ENCODE results near the gene SLC25A24. TPM values are rescaled to one million over a fixed set of nuclear protein-coding genes. Genes with fewer than 3 reads are reported as not detected.

SLC25A24 gene
- total RNA-seq, 1 experiment from 2014 or later = 33.1 TPM

DNA sequence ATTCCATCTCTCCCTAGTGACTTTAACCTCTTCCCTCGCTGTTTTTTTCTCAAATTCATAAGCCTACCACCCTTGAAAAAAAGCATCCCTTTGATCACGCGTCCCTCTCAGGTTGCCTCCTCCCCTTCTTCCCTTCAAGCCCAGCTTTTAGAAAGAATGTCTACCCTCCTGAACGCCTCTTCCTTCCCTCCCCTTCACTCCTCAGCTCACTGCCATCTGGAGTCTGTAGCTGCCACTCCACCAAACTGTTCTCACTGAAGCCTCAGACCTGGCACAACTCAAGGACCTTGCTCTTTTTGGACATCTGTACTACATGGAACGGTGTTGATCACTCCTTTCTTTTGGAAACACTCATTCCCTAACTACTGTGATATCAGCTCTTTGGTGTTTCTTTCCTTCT lies 80.6 kb downstream of the SLC25A24 start:
- no peak for DNase-seq (ENCODE audit: low read depth)
- in situ Hi-C loops (cut with HindIII; ENCODE audit: low pct_unique_long_range_greater_than_20kb, low sequenced_read_pairs) = no loop called here

GRCh38 chr1:108117945-108118902 lies 81.9 kb downstream of the SLC25A24 start:
- in situ Hi-C loops (cut with HindIII; ENCODE audit: low pct_unique_long_range_greater_than_20kb, low sequenced_read_pairs) = no loop called here
- no peak for DNase-seq (ENCODE audit: low read depth)

GRCh38 chr1:108117237-108117636 lies 82.9 kb downstream of the SLC25A24 start:
- DNase-seq (ENCODE audit: low read depth) = no peak
- in situ Hi-C loops (cut with HindIII; ENCODE audit: low pct_unique_long_range_greater_than_20kb, low sequenced_read_pairs) = no loop called here

DNA sequence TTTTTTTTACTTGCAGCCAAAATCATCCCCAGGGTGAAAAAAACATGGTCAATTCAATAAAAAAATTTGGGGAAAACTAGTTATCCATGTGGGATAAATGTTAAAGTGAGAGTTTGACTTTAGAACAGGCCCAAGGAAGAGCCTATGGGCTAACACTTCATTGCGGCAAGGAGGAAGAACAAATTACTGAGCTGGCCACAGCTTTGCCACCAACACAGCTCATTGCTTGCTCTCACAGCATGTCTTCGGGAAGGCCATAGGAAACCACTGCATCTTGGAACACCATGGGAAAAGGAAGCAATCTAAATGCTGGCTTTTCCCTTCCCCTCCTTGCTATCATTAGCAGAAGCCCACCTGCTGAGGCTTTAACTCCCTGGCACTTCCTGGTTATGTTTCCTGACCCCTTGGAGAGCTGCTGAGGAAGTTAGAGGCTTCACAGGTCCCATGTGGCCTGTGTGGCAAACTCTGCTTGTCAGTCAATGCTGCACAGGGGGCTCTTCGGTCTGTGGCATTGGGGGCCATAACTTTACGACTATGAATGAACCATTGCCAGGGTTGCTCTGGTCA lies 86.0 kb downstream of the SLC25A24 start:
- DNase-seq (ENCODE audit: low read depth) = no peak
- in situ Hi-C loops (cut with HindIII; ENCODE audit: low pct_unique_long_range_greater_than_20kb, low sequenced_read_pairs) = no loop called here

DNA sequence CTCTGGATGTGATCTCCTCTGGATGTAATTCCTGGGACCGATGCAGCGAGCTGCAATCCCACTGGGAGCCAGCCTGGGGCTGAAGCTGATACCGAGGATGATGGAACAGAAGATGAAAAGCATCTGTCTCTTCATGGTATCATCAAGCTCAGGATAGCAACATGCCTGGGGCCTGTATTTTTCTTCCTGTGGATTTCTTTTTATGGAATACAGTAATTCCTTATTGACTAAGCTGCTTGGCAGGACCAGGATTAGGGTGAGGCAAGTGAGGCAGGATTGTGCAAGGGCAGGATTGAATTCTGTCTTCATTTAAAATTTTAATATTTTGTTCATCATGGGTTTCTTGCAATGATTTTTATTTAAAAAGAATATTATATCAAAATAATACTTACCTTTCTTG lies 86.6 kb downstream of the SLC25A24 start:
- no peak for DNase-seq (ENCODE audit: low read depth)
- in situ Hi-C loops (cut with HindIII; ENCODE audit: low pct_unique_long_range_greater_than_20kb, low sequenced_read_pairs) = no loop called here

DNA sequence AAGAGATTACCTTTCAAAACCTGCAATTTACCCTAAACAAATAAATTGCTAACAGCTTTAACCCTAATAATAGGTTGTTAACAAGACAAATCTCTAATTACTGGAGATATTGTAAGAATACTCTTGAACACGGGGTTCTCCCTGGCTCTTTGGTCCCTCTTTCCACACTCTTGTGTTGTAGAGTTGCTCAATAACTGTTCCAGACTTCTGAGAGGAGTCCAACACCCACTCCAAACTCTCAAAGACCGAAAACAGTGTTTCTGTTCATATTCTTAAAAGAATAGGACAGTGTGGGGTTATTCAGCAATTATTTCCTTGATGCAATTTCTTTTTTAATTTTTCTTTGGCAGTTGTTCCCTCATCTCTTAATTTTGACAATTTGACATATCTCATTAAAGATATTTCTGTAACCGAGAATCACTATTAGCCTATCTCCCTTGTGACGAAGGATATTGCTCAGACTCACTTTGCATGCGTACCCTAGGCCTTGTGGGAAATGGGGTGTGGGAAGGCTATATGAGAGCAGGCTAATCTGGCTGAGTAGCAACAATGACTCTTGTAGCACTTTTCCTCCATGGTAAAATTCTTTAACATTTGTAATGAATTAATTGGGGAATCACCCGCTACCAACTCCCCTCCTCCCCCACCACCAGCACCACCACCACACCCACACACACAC lies 90.7 kb downstream of the SLC25A24 start:
- in situ Hi-C loops (cut with HindIII; ENCODE audit: low pct_unique_long_range_greater_than_20kb, low sequenced_read_pairs) = no loop called here
- no peak for DNase-seq (ENCODE audit: low read depth)

DNA sequence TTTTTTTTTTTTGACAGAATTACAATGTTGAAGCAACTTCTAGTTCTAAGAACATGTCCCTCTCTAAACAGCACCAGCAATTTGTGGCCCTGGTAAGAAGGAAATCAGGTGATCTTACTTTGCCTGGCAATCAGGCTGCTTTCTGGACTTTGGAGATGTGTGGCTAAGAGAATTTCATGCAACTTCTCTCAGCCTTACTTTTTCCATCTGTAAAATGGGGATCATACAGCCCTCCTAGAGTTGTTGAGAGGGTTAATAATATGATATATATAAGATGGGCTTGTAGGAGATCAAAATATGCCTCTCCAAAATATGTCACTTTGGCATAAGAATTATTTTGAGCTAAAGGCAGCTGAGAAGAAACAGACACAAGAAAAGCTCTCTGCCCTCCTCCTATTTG lies 92.0 kb downstream of the SLC25A24 start:
- in situ Hi-C loops (cut with HindIII; ENCODE audit: low pct_unique_long_range_greater_than_20kb, low sequenced_read_pairs) = no loop called here
- no peak for DNase-seq (ENCODE audit: low read depth)

- peak; percentile 30 for DNase-seq (ENCODE audit: low read depth)
- in situ Hi-C loops (cut with HindIII; ENCODE audit: low pct_unique_long_range_greater_than_20kb, low sequenced_read_pairs) = no loop called here
These were observed 92.5 kb downstream of the SLC25A24 start for GRCh38 chr1:108107658-108108057.

DNA sequence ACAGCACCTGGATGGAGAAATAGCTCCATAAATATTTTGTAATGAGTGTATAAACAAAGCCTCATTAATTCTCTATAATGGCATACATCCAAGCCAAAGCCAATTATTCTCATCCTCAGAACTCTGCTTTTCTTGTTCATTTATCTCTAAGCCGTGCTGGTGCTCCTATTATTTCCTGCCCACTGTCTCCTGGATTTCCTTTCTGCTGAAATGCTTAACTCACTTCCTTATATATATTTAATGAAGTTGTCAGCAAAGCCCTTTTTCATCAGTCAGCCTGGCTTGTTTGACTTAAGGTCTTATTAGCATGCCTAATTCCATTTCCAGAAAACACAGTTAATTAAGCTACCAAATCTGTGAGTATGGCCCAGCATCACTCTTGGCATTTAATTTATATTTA lies 93.4 kb downstream of the SLC25A24 start:
- no peak for DNase-seq (ENCODE audit: low read depth)
- in situ Hi-C loops (cut with HindIII; ENCODE audit: low pct_unique_long_range_greater_than_20kb, low sequenced_read_pairs) = no loop called here

DNA sequence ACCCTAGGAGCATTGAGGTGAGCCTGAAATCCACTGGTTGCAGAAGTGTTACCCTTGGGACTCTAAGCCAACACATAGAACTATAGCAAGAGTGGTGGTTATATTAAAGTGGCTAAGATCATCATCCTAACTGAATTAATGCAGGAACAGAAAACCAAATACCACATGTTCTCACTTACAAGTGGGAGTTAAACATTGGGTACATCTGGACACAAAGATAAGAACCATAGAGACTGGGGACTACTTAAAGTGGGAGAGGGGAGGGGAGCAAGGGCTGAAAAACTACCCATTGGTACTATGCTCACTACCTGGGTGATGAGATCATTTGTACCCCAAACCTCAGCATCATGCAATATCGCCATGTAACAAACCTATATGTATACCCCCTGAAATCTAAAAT lies 100.0 kb downstream of the SLC25A24 start:
- in situ Hi-C loops (cut with HindIII; ENCODE audit: low pct_unique_long_range_greater_than_20kb, low sequenced_read_pairs) = no loop called here
- DNase-seq (ENCODE audit: low read depth) = no peak

DNA sequence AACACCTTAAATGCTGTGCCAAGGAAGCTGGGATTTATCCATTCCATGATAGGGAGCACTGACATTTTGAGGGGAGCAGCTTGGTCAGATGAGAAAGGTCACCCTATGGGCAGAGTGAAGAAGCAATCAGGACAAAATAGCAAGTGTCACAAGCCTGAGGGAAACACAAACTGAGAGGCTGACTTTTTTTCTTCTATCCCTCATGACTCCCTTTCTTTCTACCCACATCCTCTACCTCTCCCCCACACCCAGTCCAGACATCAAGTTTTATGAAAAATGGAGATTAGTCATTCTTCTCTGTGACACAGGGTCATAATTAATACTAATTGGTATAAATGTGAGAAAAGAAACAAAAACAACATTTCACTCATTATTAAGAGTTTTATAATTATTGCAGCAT lies 103.1 kb downstream of the SLC25A24 start:
- no peak for DNase-seq (ENCODE audit: low read depth)
- in situ Hi-C loops (cut with HindIII; ENCODE audit: low pct_unique_long_range_greater_than_20kb, low sequenced_read_pairs) = no loop called here

DNA sequence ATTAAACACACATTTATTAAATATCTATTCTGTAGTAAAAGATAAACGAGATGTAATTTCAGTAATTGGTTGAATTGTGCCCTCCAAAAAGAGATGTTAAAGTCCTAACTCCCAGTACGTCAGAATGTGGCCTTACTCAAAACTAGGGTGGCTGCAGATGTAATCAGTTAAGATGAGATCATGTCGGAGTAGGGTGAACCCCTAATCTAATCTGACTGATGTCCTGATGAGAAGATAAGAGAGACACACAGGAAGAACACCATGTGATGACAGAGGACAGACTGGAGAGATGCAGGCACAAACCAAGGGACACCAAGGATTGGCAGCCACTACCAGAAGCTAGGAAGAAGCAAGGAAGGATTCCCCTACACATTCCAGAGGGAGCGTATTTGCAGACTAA lies 104.1 kb downstream of the SLC25A24 start:
- in situ Hi-C loops (cut with HindIII; ENCODE audit: low pct_unique_long_range_greater_than_20kb, low sequenced_read_pairs) = no loop called here
- DNase-seq (ENCODE audit: low read depth) = no peak

GRCh38 chr1:108089477-108089876 lies 110.7 kb downstream of the SLC25A24 start:
- in situ Hi-C loops (cut with HindIII; ENCODE audit: low pct_unique_long_range_greater_than_20kb, low sequenced_read_pairs) = no loop called here
- no peak for DNase-seq (ENCODE audit: low read depth)

- in situ Hi-C loops (cut with HindIII; ENCODE audit: low pct_unique_long_range_greater_than_20kb, low sequenced_read_pairs) = no loop called here
- DNase-seq (ENCODE audit: low read depth) = no peak
These were observed 114.5 kb downstream of the SLC25A24 start for GRCh38 chr1:108085628-108086027.

DNA sequence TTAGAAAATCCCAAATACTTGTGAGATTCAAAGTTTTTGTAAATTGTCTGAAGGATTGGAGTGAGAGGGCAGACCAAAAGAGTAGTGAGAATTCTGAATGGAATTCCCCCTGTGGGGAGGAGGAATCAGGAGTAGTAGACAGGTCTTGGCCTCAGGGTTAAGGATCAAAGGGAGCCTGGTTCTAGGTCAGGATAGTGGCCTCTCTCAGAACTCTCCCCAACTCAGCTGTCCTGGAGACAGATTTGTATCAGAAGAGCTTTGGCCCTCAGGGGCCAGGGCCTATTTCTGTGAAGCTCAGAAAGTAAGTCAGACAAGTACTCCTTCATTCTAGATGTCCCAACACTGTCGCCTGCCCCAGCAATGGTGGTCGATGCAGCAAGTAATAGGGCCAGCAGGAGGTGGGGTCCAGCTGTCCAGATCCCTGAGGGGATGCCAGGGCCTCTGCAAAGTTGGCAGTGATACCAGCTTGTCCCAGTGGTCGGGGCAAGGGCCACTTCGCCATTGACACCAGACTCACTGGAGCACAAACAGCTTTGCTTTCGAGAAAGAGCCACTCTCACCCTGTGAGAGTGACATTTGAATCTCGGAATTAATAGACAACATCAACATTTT lies 115.2 kb downstream of the SLC25A24 start:
- in situ Hi-C loops (cut with HindIII; ENCODE audit: low pct_unique_long_range_greater_than_20kb, low sequenced_read_pairs) = no loop called here
- no peak for DNase-seq (ENCODE audit: low read depth)

All from Caki2 (cell line).